Endodermal cell (in vitro differentiated cells): ENCODE measurements around the gene PROB1. TPM values are rescaled to one million over a fixed set of nuclear protein-coding genes. Genes with fewer than 3 reads are reported as not detected.

Experiments
- DNase-seq: peaks from one replicate; pipeline ENCODE4 v3.0.0-alpha.2; 2017
- H3K27ac ChIP-seq: 2 replicates; pipeline ENCODE4 v1.5.1; 2013; ENCODE audit warnings: mild to moderate bottlenecking, low read depth, low read length, moderate library complexity
- H3K27me3 ChIP-seq: 2 replicates; pipeline ENCODE4 v1.6.1; 2013; ENCODE audit warnings: mild to moderate bottlenecking, low read length, moderate library complexity; ENCODE audit not compliant: insufficient read depth, control insufficient read depth, poor library complexity, severe bottlenecking
- H3K36me3 ChIP-seq: 2 replicates; pipeline ENCODE4 v1.7.0; 2013; ENCODE audit warnings: mild to moderate bottlenecking, low read length, moderate library complexity; ENCODE audit not compliant: control insufficient read depth, insufficient read depth
- H3K4me1 ChIP-seq: one replicate; pipeline ENCODE4 v1.7.0; 2013; ENCODE audit warnings: low read length; ENCODE audit not compliant: control insufficient read depth, insufficient read depth
- H3K4me3 ChIP-seq: 2 replicates; pipeline ENCODE4 v1.5.1; 2013; ENCODE audit warnings: mild to moderate bottlenecking, low read length, moderate library complexity
- H3K9ac ChIP-seq: 2 replicates; pipeline ENCODE4 v1.6.1; 2013; ENCODE audit warnings: mild to moderate bottlenecking, low read length, moderate library complexity; ENCODE audit not compliant: poor library complexity, severe bottlenecking; ENCODE audit errors: extremely low read depth
- H3K9me3 ChIP-seq: 2 replicates; pipeline ENCODE4 v1.6.1; 2013; ENCODE audit warnings: mild to moderate bottlenecking, low read length, moderate library complexity; ENCODE audit not compliant: control insufficient read depth
- H3K27ac Mint-ChIP-seq: 2 replicates; pipeline ENCODE4 v1.8.0; 2020; ENCODE audit warnings: mixed read lengths
- H3K27me3 Mint-ChIP-seq: 2 replicates; pipeline ENCODE4 v1.8.0; 2021; ENCODE audit warnings: mild to moderate bottlenecking, mixed read lengths; ENCODE audit not compliant: insufficient read depth
- H3K36me3 Mint-ChIP-seq: 2 replicates; pipeline ENCODE4 v1.8.0; 2020; ENCODE audit warnings: low read depth, mixed read lengths
- H3K4me1 Mint-ChIP-seq: 2 replicates; pipeline ENCODE4 v1.8.0; 2020; ENCODE audit warnings: mixed read lengths
- H3K4me3 Mint-ChIP-seq: 2 replicates; pipeline ENCODE4 v1.8.0; 2020; ENCODE audit warnings: mild to moderate bottlenecking, moderate library complexity, mixed read lengths
- H3K9me3 Mint-ChIP-seq: 2 replicates; pipeline ENCODE4 v1.8.0; 2020; ENCODE audit warnings: mild to moderate bottlenecking, mixed read lengths
- CTCF ChIP-seq: fragments of 200-600 bp; sonication (generic); conservative IDR thresholded peaks from 2 replicates; pipeline ENCODE4 v1.5.0; 2021; ENCODE audit warnings: antibody characterized with exemption, mild to moderate bottlenecking
- WGBS, 2 experiments: methylation state at CpG; one replicate each; pipeline versions ENCODE4 v1.1.5 to v1.1.7; 2013; ENCODE audit warnings: missing lambda C conversion rate in 2 of 2, mixed read lengths in 1 of 2; ENCODE audit not compliant: insufficient coverage in 1 of 2, insufficient read length in 1 of 2; 5-methylcytosine and 5-hydroxymethylcytosine counted together
- total RNA-seq, 2 donors: library from RNA; stranded (reverse); fragmentation: NEBNext Ultra II Directional in 1 of 2; extraction: Animal tissue kit (Norgen Biotek cat#: 25700) in 1 of 2; gene quantifications; 2 replicates in 1 of 2; 3 replicates in 1 of 2; pipeline ENCODE4 v1.2.1, GENCODE V29; 2021

PROB1 gene
- total RNA-seq, 2 donors from 2014 or later: 4.8 to 6.6 TPM

DNA sequence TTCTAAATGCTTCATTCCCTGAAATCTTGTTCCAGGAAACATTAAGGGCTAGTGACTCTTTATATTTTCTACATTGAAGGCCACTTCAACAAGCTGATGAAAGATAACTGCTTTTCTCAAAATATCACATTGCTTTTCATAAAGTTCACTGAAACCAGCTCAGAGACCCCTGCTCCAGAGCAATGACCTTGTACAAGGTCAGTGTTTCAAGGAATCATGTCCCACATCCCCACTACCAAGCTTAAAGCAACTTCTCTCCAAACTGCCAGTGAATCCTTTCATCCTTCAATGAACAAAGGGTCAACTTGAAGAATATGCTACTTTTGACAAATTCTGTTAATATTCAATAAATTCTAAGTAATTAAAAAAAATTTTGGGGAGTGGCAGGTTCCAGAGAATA, 21.0 kb upstream of the PROB1 start:
- Mint-ChIP-seq H3K27ac (no peak overlapping the region), H3K4me1 (peaks cover 26% of the 10 kb centered on the region), H3K36me3 (peaks cover 14% of the 10 kb centered on the region), H3K4me3 (no peak overlapping the region), H3K9me3 (no peaks in the 10 kb centered on the region), H3K27me3 (no peaks in the 10 kb centered on the region)
- Histone ChIP-seq H3K4me3 (no peak overlapping the region), H3K36me3 (peaks cover 5% of the 10 kb centered on the region), H3K27ac (no peak overlapping the region), H3K9me3 (no peaks in the 10 kb centered on the region), H3K4me1 (peaks cover 13% of the 10 kb centered on the region), H3K27me3 (no peaks in the 10 kb centered on the region), H3K9ac (no peak overlapping the region)
- no peak for TF ChIP-seq CTCF
- no peak for DNase-seq

DNA sequence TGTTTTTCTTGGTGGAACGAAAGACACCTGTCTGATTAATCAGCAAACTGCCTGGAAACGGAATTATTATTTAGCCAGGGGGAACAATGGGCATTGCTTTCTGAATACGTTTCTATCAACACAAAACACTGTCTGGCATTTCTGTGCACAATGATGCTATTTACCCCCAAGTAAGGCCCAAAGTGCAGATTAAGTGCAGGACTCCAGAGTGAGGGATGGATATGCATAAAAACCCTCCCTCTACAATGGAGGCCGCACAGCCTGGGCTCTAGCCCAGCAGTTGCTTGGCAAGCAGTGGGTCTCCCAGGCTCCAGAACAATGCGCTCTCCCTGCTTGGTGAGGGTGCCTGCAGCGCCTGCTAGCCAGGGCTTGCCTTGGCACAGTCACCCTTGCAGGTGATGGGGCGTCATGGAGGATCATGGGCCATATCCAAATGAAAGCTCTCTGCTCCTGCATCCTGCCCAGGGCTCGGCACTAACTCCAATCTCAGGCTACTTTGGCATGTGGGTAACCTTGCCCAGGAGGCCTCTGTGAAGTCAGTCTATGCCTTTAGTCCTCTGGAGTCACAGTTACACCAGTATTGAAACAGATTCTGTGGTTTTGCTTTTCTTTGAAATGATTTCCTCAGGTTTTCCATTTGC, 20.4 kb upstream of the PROB1 start:
- no peak overlapping the region for H3K9ac ChIP-seq
- Mint-ChIP-seq H3K27me3 (no peaks in the 10 kb centered on the region), H3K9me3 (no peaks in the 10 kb centered on the region), H3K36me3 (peaks cover 14% of the 10 kb centered on the region), H3K27ac (no peak overlapping the region), H3K4me3 (no peak overlapping the region), H3K4me1 (peaks cover 21% of the 10 kb centered on the region)
- H3K4me3 ChIP-seq: no peak overlapping the region
- peaks cover 5% of the 10 kb centered on the region for H3K36me3 ChIP-seq
- no peaks in the 10 kb centered on the region for H3K9me3 ChIP-seq
- no peaks in the 10 kb centered on the region for H3K27me3 ChIP-seq
- peaks cover 13% of the 10 kb centered on the region for H3K4me1 ChIP-seq
- TF ChIP-seq CTCF: no peak
- 93% methylated on average over 7 to 8 of the region's 8 CpGs for WGBS, 2 experiments
- no peak for DNase-seq
- H3K27ac ChIP-seq: no peak overlapping the region

DNA sequence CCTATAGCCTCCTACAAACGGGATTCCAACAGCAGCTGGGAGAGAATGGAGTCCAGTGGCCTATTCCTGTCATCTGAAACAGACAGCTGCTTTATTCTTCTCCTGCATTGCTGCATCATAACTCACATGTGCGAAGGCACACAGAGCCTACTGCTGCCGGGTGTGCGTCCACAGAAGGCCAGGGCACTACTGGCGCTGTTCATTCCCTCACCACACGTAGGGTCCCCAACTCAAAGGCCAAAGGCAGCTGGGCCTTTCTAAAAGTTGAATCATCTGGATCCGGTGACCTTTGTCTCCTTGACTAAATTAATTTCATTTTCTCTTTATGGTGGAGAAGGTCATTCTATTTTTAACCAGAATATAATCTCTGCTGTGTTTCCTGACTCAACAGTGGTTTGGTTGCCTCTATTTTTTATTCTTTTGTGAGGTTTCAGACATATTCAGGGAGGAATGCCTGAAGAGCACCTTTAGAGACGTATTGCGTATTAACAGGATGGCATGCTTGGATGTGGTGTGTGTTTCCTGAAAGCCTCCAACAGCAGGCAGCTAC, 19.8 kb upstream of the PROB1 start:
- Mint-ChIP-seq H3K4me3 (no peak overlapping the region), H3K9me3 (no peaks in the 10 kb centered on the region), H3K36me3 (peaks cover 14% of the 10 kb centered on the region), H3K4me1 (peaks cover 16% of the 10 kb centered on the region), H3K27me3 (no peaks in the 10 kb centered on the region), H3K27ac (no peak overlapping the region)
- H3K9ac ChIP-seq: no peak overlapping the region
- no peaks in the 10 kb centered on the region for H3K9me3 ChIP-seq
- no peaks in the 10 kb centered on the region for H3K27me3 ChIP-seq
- 95 to 96% methylated on average over 7 to 9 of the region's 9 CpGs for WGBS, 2 experiments
- H3K27ac ChIP-seq: no peak overlapping the region
- peaks cover 5% of the 10 kb centered on the region for H3K36me3 ChIP-seq
- H3K4me3 ChIP-seq: no peak overlapping the region
- H3K4me1 ChIP-seq: peaks cover 9% of the 10 kb centered on the region
- no peak for DNase-seq
- TF ChIP-seq CTCF: no peak
